Omental fat pad (tissue), 4 donors: ENCODE measurements around the gene SOX5. TPM values are rescaled to one million over a fixed set of nuclear protein-coding genes. Genes with fewer than 3 reads are reported as not detected.

Source experiments
- ATAC-seq: fragments of 150-250 bp; one replicate; pipeline ENCODE4 v1.9.1; 2016; ENCODE audit warnings: mild to moderate bottlenecking, moderate library complexity; ENCODE audit not compliant: low FRiP score
- DNase-seq: peaks from one replicate; pipeline ENCODE4 v3.0.0-alpha.2; 2019; ENCODE audit warnings: low spot score
- total RNA-seq, 4 donors: library from RNA; depleted of rRNA; stranded (reverse); fragments of >200 nt; gene quantifications; one replicate each; pipeline ENCODE4 v1.1.0, GENCODE V29; 2016
- TF ChIP-seq, protein P1 (sequence below), 3 donors: fragments of 450-650 bp; IDR thresholded peaks; one replicate each; pipeline ENCODE4 v1.5.1; 2016 to 2017; ENCODE audit warnings: antibody characterized with exemption in 3 of 3, mild to moderate bottlenecking in 3 of 3, moderate library complexity in 2 of 3

Gene SOX5
- total RNA-seq, 4 donors from 2014 or later = 22.1 to 67.6 (median 34.6) TPM

DNA sequence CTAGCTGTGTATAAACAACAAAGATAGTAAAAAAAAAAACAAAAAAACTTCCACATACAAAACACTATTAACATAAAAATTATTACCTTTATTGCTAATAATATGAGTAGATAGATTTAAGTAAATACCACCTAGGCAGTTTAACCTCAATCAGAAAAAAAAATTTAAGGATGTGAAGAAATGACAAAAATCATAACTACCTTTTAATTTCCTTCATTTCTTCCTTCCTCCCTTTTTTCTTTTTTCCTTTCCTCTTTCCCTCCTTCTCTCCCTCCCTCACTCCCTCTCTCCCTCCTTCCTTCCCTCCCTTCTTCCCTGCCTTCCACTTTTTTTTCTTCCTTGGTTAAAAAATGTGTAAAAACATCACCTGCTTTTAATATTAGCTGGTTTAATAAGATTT, 81.7 kb downstream of the SOX5 start:
- ATAC-seq (no peak), DNase-seq (no peak)
- TF ChIP-seq, protein P1, sequence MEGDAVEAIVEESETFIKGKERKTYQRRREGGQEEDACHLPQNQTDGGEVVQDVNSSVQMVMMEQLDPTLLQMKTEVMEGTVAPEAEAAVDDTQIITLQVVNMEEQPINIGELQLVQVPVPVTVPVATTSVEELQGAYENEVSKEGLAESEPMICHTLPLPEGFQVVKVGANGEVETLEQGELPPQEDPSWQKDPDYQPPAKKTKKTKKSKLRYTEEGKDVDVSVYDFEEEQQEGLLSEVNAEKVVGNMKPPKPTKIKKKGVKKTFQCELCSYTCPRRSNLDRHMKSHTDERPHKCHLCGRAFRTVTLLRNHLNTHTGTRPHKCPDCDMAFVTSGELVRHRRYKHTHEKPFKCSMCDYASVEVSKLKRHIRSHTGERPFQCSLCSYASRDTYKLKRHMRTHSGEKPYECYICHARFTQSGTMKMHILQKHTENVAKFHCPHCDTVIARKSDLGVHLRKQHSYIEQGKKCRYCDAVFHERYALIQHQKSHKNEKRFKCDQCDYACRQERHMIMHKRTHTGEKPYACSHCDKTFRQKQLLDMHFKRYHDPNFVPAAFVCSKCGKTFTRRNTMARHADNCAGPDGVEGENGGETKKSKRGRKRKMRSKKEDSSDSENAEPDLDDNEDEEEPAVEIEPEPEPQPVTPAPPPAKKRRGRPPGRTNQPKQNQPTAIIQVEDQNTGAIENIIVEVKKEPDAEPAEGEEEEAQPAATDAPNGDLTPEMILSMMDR (IDR thresholded peaks at IDR 0.05) = no peak

GRCh38 chr12:23862701-23863100, 86.8 kb downstream of the SOX5 start:
- TF ChIP-seq, protein P1 (IDR thresholded peaks at IDR 0.05) = no peak
- DNase-seq (no peak), ATAC-seq (no peak)

- no peak for DNase-seq
- ATAC-seq = no peak
- TF ChIP-seq, protein P1 (IDR thresholded peaks at IDR 0.05) = no peak
These were observed 89.5 kb downstream of the SOX5 start for GRCh38 chr12:23860019-23860418.

DNA sequence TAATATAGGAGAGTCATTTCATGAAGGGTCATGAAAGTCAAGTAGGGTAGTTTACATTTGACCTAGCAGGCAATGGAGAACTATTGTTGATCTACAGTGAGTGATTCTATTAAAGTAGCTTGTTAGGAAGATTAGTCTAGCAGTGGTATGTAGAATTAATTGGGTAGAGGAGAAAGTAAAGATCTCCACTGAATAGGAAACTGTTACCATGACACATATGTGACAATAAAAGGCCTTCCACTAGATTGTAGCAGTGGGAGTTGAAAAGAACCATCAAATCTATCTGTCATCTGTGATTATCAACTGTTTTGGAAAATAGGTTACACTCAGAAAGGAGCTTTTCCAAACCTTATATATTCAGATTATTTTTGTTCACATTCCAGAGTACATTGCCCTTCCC, 92.3 kb downstream of the SOX5 start:
- ATAC-seq (no peak), DNase-seq (no peak)
- TF ChIP-seq, protein P1 (IDR thresholded peaks at IDR 0.05) = no peak

DNA sequence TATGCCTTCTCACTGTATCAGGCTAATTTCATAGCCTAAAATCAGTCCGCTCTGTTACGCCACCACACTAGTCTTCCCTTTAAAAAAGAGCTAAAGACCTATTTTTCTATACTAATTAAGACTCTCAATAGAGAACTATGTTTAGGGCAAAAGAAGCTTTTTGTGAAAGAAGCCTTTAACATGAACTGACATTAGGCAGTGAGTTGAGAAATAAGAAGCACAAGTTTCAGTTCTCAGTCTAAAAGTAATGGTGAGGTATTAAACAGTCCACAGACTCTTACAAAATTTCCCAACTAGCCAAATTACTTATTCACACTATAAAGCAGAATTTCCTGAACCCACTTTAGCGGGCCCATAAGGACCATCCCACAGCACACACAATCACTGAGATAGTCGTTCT, 93.7 kb downstream of the SOX5 start:
- ATAC-seq (no peak), DNase-seq (no peak)
- TF ChIP-seq, protein P1 (IDR thresholded peaks at IDR 0.05) = no peak

DNA sequence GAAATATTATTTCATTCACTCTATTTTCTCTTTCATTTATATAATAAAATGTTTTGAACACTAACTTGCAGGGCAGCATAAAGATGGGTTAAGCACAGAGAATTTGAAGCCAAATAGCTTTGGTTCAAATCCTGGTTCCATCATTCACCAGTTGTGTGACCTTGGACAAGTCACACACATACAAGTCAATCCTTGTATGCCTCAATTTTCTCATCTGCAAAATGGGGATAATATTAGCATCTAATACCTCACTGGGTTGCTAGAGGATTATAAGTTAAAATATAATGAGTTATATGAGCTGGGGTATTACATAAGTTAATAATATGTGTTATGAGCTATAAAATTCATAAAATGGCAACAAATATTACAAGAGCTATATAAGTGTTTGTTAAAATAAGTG, 94.9 kb downstream of the SOX5 start:
- DNase-seq (no peak), ATAC-seq (no peak)
- TF ChIP-seq, protein P1 (IDR thresholded peaks at IDR 0.05) = no peak

DNA sequence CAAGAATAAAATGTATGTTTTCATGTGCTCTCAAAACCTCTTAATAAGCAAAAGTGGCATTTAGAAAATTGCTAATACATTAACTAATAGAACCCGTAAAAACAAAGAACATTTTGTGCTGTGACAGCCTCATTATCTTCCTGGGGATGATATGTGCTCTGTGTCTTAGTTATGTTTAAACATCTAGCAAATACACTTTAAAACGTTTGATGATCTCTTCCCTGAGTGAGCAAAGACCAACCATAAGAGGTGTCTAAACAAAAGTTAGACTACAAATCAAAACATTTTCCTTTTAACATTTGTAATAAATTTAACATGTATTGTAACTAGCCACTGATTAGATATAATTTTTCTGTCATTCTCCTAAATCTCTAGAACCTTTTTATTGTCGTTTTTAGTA, 95.8 kb downstream of the SOX5 start:
- ATAC-seq (no peak), DNase-seq (no peak)
- TF ChIP-seq, protein P1 (IDR thresholded peaks at IDR 0.05) = no peak
